SK-N-SH treated with all-trans-retinoic acid at 6 μM for 48 hours (cell line): Measurements from ENCODE around the gene RAP1GAP.

Source experiments
- CSDC2 ChIP-seq: fragments of 250-450 bp; sonication (Bioruptor Pico); IDR thresholded peaks from 2 replicates; pipeline ENCODE4 v1.5.0; 2020; ENCODE audit warnings: mild to moderate bottlenecking, moderate library complexity
- ESRRG ChIP-seq: fragments of 250-450 bp; sonication (Bioruptor Pico); IDR thresholded peaks from 2 replicates; pipeline ENCODE4 v1.6.1; 2021; ENCODE audit warnings: mild to moderate bottlenecking
- POU6F1 ChIP-seq: fragments of 250-450 bp; sonication (Bioruptor Pico); IDR thresholded peaks from 2 replicates; pipeline ENCODE4 v1.8.0; 2021; ENCODE audit warnings: low read depth, mild to moderate bottlenecking, moderate library complexity, borderline replicate concordance
- ZNF565 ChIP-seq: fragments of 450-650 bp; formaldehyde crosslinking; conservative IDR thresholded peaks from 2 replicates; pipeline ENCODE4 v1.5.0; 2020; ENCODE audit warnings: low read depth, mild to moderate bottlenecking, moderate library complexity
- ZNF70 ChIP-seq: fragments of 450-650 bp; formaldehyde crosslinking; IDR thresholded peaks from 2 replicates; pipeline ENCODE4 v1.5.0; 2020; ENCODE audit warnings: mild to moderate bottlenecking, moderate library complexity

- TF ChIP-seq ZNF565 (CRISPR knock-in tag) = no peak
- TF ChIP-seq ESRRG (CRISPR knock-in tag) = no peak
- no peak for TF ChIP-seq POU6F1 (CRISPR knock-in tag)
- TF ChIP-seq ZNF70 (CRISPR knock-in tag) = no peak
- no peak for TF ChIP-seq CSDC2 (CRISPR knock-in tag)
These were observed 37.1 kb upstream of the RAP1GAP start for GRCh38 chr1:21706151-21706835.
